CD8-positive, alpha-beta memory T cell (primary cell): Measurements from ENCODE around the gene FAM118A. TPM values are rescaled to one million over a fixed set of nuclear protein-coding genes. Genes with fewer than 3 reads are reported as not detected.

Experiments used
- CTCF ChIA-PET: fragments of 350-600 bp; sonication (Branson Sonifier 250); formaldehyde crosslinking; loops from one replicate; lab custom pipeline; 2021; ENCODE audit warnings: antibody characterized with exemption; lab: Charles Lee
- POLR2A ChIA-PET: fragments of 350-600 bp; sonication (Branson Sonifier 250); formaldehyde crosslinking; loops from one replicate; lab custom pipeline; 2021; ENCODE audit warnings: antibody characterized with exemption; lab: Charles Lee
- DNase-seq, 5 donors: peaks; one replicate each; pipeline versions ENCODE4 v3.0.0 to v3.0.0-alpha.2; 2020 to 2022; ENCODE audit warnings: mixed read lengths in 1 of 5
- H3K27ac ChIP-seq: one replicate; pipeline ENCODE4 v1.7.0; 2013; ENCODE audit warnings: low read depth, mild to moderate bottlenecking, low read length, moderate library complexity
- H3K27me3 ChIP-seq: 2 replicates; pipeline ENCODE4 v1.7.0; 2013; ENCODE audit warnings: low read length, mild to moderate bottlenecking; ENCODE audit not compliant: insufficient read depth, poor library complexity, severe bottlenecking
- H3K36me3 ChIP-seq: 2 replicates; pipeline ENCODE4 v1.7.0; 2013; ENCODE audit warnings: mild to moderate bottlenecking, low read length, moderate library complexity; ENCODE audit not compliant: insufficient read depth
- H3K4me1 ChIP-seq: 2 replicates; pipeline ENCODE4 v1.7.0; 2013; ENCODE audit warnings: mild to moderate bottlenecking, low read length, moderate library complexity; ENCODE audit not compliant: insufficient read depth
- H3K4me3 ChIP-seq: 2 replicates; pipeline ENCODE4 v1.7.0; 2013; ENCODE audit warnings: mild to moderate bottlenecking, low read length
- H3K9me3 ChIP-seq: 2 replicates; pipeline ENCODE4 v1.7.0; 2013; ENCODE audit warnings: mild to moderate bottlenecking, low read length
- H3K27ac Mint-ChIP-seq, 8 donors: one replicate each; pipeline ENCODE4 v1.8.0; 2020 to 2021; ENCODE audit warnings: mixed read lengths in 8 of 8, mild to moderate bottlenecking in 6 of 8, inconsistent platforms in 3 of 8, moderate library complexity in 3 of 8
- H3K27me3 Mint-ChIP-seq, 2 donors: one replicate each; pipeline ENCODE4 v1.8.0; 2020 to 2021; ENCODE audit warnings: mixed read lengths in 2 of 2, mild to moderate bottlenecking in 1 of 2, moderate library complexity in 1 of 2
- H3K36me3 Mint-ChIP-seq, 3 donors: one replicate each; pipeline ENCODE4 v1.8.0; 2020 to 2021; ENCODE audit warnings: mixed read lengths in 3 of 3, inconsistent platforms in 1 of 3, mild to moderate bottlenecking in 1 of 3
- H3K4me1 Mint-ChIP-seq, 3 donors: one replicate each; pipeline ENCODE4 v1.8.0; 2020 to 2021; ENCODE audit warnings: mixed read lengths in 3 of 3, inconsistent platforms in 1 of 3, mild to moderate bottlenecking in 1 of 3
- H3K4me3 Mint-ChIP-seq, 7 donors: one replicate each; pipeline ENCODE4 v1.8.0; 2020 to 2021; ENCODE audit warnings: mixed read lengths in 7 of 7, mild to moderate bottlenecking in 6 of 7, moderate library complexity in 4 of 7, inconsistent platforms in 2 of 7
- H3K9me3 Mint-ChIP-seq, 5 donors: one replicate each; pipeline ENCODE4 v1.8.0; 2020 to 2022; ENCODE audit warnings: mixed read lengths in 5 of 5, mild to moderate bottlenecking in 3 of 5, moderate library complexity in 2 of 5, inconsistent platforms in 1 of 5
- polyA plus RNA-seq: library from polyadenylated mRNA; unstranded; fragments of 300-500 nt; fragmentation: Illumina TruSeq; gene quantifications from one replicate; pipeline ENCODE4 v1.2.3, GENCODE V29; 2021
- total RNA-seq, 2 experiments: library from RNA; stranded (reverse); gene quantifications; one replicate each; pipeline ENCODE4 v1.2.3, GENCODE V29; 2021

Gene FAM118A
- total and polyA plus RNA-seq, 3 experiments from 2014 or later = 27.8 to 28.4 (median 28.1) TPM

DNA sequence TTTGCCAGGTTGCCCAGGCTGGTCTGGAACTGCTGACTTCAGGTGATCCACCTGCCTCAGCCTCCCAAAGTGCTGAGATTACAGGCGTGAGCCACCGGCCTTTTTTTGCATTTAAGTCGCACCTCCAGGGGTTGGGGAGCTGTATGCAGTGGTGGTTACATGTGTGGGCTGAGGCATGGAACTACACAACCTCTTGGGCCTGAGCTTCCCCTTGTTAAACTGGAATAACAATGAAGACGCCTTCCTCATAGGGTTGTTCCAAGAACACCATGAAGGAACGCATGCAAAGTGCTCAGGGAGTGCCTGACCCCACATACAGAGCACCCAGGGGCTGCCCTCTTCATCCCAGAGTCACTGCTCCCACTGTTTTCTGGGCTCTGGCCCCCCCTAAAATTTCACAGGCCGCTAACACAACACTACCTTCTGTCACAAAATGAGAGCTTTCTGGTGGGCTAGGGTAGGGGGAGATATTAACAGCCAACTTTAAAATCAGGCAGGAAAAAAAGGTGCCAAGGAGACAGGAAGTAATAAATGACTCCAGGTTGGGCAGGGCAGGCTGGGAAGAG is 1.3 kb upstream of the FAM118A start:
- peak overlapping the region; percentile 84 to 93 (median 86) for H3K4me3 Mint-ChIP-seq
- Histone ChIP-seq H3K4me3 (no peak overlapping the region), H3K36me3 (no peaks in the 10 kb centered on the region), H3K9me3 (no peaks in the 10 kb centered on the region), H3K27ac (no peak overlapping the region), H3K4me1 (peaks cover 31% of the 10 kb centered on the region), H3K27me3 (no peaks in the 10 kb centered on the region)
- H3K36me3 Mint-ChIP-seq = peaks cover 0 to 21% (median 2%) of the 10 kb centered on the region in 3 donors
- peak overlapping the region; percentile 91 to 96 (median 94) for H3K27ac Mint-ChIP-seq
- peaks cover 30 to 37% (median 36%) of the 10 kb centered on the region in 3 donors for H3K4me1 Mint-ChIP-seq
- H3K9me3 Mint-ChIP-seq = no peaks in the 10 kb centered on the region
- no peak for DNase-seq
- ChIA-PET CTCF (interaction anchor here (1.9 kb wide), 1 partner anchor 8 kb away, joined by 4 read pairs; no protein-coding TSS in a partner anchor), POLR2A (no interaction called here)
- H3K27me3 Mint-ChIP-seq = no peaks in the 10 kb centered on the region

DNA sequence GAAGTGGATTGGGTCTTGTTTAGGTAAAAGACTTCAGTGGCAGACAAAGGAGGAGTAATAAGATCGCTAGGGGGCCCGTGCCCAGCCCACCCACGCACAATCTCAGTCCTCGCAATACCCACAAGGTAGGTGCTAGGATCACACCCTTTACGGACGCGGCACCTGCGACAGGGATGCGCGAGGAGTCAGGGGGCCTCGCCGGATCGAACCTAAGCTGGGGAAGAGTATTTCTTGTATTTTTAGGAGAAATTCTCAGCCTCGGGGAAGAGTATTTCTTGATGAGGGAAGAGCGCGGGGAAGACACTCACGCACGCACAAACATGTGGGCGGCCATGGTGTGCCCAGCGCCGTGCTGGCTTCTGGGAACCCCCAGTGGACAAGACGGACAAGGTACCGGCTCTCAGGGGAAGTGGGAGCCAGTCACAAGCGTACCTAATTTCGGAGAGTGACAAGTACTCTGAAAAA is 745 bp upstream of the FAM118A start:
- Histone ChIP-seq H3K27me3 (no peaks in the 10 kb centered on the region), H3K9me3 (no peaks in the 10 kb centered on the region), H3K36me3 (no peaks in the 10 kb centered on the region), H3K4me3 (peak overlapping the region; percentile 77), H3K4me1 (peaks cover 31% of the 10 kb centered on the region), H3K27ac (peak overlapping the region; percentile 64)
- Mint-ChIP-seq H3K4me3 (peak overlapping the region; percentile 84 to 93 (median 86)), H3K27me3 (no peaks in the 10 kb centered on the region), H3K36me3 (peaks cover 0 to 23% (median 2%) of the 10 kb centered on the region in 3 donors), H3K9me3 (no peaks in the 10 kb centered on the region), H3K27ac (peak overlapping the region; percentile 92 to 97 (median 96)), H3K4me1 (peaks cover 30 to 42% (median 41%) of the 10 kb centered on the region in 3 donors)
- DNase-seq = peak in 1 of 5 donors; percentile 43
- CTCF ChIA-PET = interaction anchor here (1.9 kb wide), 1 partner anchor 8 kb away, joined by 4 read pairs; no protein-coding TSS in a partner anchor
- POLR2A ChIA-PET = interaction anchor here (0.8 kb wide), 1 partner anchor 12 kb away, joined by 3 read pairs; no protein-coding TSS in a partner anchor

DNA sequence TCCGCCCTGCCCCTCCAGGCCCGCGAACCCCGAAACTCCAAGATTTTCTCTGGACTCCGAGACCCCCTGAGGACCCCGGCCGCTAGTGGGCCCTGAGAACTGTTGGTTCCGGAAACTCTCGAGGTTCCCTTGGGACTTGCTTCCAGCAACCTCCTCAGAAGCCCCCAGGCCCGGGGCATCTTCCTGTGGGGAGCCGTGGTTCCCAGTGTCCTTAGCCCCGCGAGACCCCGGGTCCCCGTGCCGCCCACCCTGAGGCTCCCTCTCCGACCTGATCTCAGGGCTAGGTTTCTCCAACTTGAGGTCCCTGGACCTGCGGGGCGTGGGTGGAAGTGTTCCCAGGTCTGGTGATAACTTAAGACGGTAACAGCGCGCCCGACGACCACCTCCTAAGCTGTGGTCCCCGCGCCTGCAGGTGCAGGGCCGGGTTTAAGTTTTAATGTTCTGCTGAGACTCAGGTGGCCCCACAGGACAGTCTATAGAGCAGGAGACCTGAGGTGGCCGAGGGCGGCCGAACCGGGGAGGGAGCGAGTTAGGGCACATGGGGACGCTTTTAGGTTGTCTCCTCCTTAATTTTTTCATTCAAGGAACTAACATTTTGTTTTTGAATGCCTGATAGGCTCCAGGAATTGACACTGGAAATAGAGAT is 720 bp downstream of the FAM118A start:
- peak overlapping the region; percentile 70 to 97 (median 93) for H3K27ac Mint-ChIP-seq
- H3K27ac ChIP-seq = peak overlapping the region; percentile 80
- DNase-seq = no peak
- H3K4me3 Mint-ChIP-seq = peak overlapping the region; percentile 84 to 93 (median 88)
- CTCF ChIA-PET = interaction anchor here (0.7 to 1.9 kb wide), 2 partner anchors 7 to 10 kb away, joined by 3 to 4 read pairs; no protein-coding TSS in a partner anchor
- no peaks in the 10 kb centered on the region for H3K9me3 ChIP-seq
- no peaks in the 10 kb centered on the region for H3K36me3 ChIP-seq
- H3K9me3 Mint-ChIP-seq = no peaks in the 10 kb centered on the region
- POLR2A ChIA-PET = interaction anchor here (0.5 kb wide), 2 partner anchors 53 to 656 kb away, joined by 3 to 4 read pairs; no protein-coding TSS in a partner anchor
- peak overlapping the region; percentile 68 for H3K4me3 ChIP-seq
- H3K27me3 ChIP-seq = no peaks in the 10 kb centered on the region
- H3K4me1 Mint-ChIP-seq = peaks cover 41 to 57% (median 53%) of the 10 kb centered on the region in 3 donors
- H3K36me3 Mint-ChIP-seq = peaks cover 0 to 27% (median 2%) of the 10 kb centered on the region in 3 donors
- peaks cover 34% of the 10 kb centered on the region for H3K4me1 ChIP-seq
- no peaks in the 10 kb centered on the region for H3K27me3 Mint-ChIP-seq

DNA sequence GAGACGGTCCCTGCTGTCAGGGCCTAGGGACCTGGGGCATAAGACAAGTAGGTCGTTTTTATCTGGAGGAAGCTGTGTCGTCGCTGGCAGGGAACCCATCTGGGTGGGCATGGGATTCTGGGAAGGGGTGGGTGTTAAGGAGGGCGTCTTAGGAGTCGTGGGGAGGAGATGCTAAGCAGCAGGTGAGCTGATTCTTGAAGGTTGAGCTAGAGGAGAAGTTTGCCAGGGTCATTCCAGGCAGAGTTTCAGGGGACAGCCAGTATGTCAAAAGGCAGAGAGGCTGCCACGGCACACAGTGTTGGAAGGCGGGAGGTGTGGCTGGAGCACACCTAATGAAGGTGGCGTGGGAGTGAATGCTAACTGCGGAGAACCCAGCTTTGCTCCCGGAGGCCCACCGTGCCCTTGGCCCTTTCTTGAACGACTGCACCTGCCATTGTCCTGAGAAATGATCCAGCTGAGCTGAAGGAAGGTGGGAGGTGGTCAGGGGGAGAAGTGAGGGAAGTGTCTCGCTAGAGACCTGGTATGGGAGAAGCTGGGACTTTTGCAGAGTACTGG is 1.3 kb downstream of the FAM118A start:
- Histone ChIP-seq H3K4me3 (peak overlapping the region; percentile 68), H3K27me3 (no peaks in the 10 kb centered on the region), H3K9me3 (no peaks in the 10 kb centered on the region), H3K27ac (peak overlapping the region; percentile 80), H3K36me3 (no peaks in the 10 kb centered on the region), H3K4me1 (peaks cover 39% of the 10 kb centered on the region)
- no peak for DNase-seq
- peak overlapping the region; percentile 84 to 93 (median 88) for H3K4me3 Mint-ChIP-seq
- ChIA-PET POLR2A (interaction anchor here (0.5 kb wide), 1 partner anchor 657 kb away, joined by 3 read pairs; no protein-coding TSS in a partner anchor), CTCF (no interaction called here)
- no peaks in the 10 kb centered on the region for H3K9me3 Mint-ChIP-seq
- H3K4me1 Mint-ChIP-seq = peaks cover 43 to 63% (median 59%) of the 10 kb centered on the region in 3 donors
- H3K27ac Mint-ChIP-seq = peak overlapping the region; percentile 70 to 97 (median 93)
- peaks cover 0 to 27% (median 2%) of the 10 kb centered on the region in 3 donors for H3K36me3 Mint-ChIP-seq
- no peaks in the 10 kb centered on the region for H3K27me3 Mint-ChIP-seq

DNA sequence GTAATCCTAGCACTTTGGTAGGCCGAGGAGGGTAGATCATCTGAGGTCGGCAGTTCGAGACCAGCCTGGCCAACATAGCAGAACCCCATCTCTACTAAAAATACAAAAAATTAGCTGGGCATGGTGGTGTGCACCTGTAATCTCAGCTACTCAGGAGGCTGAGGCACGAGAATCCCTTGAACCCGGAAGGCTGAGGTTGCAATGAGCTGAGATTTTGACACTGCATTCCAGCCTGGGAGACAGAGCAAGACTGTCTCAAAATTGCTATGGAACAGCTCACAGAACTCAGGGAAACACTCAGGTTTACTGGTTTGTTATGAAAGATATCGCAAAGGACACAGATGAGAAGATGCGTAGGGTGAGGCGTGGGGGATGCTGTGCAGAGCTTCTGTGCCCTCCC is 2.7 kb downstream of the FAM118A start:
- Mint-ChIP-seq H3K9me3 (no peaks in the 10 kb centered on the region), H3K27ac (peak overlapping the region in 7 of 8 donors; percentile 29 to 95 (median 58)), H3K4me3 (peak overlapping the region in 5 of 7 donors; percentile 4 to 40 (median 29)), H3K27me3 (no peaks in the 10 kb centered on the region), H3K36me3 (peaks cover 0 to 28% (median 2%) of the 10 kb centered on the region in 3 donors), H3K4me1 (peaks cover 43 to 77% (median 71%) of the 10 kb centered on the region in 3 donors)
- H3K27me3 ChIP-seq = no peaks in the 10 kb centered on the region
- peaks cover 50% of the 10 kb centered on the region for H3K4me1 ChIP-seq
- POLR2A ChIA-PET = no interaction called here
- no peaks in the 10 kb centered on the region for H3K36me3 ChIP-seq
- no peak for DNase-seq
- H3K27ac ChIP-seq = no peak overlapping the region
- CTCF ChIA-PET = no interaction called here
- H3K9me3 ChIP-seq = no peaks in the 10 kb centered on the region
- H3K4me3 ChIP-seq = no peak overlapping the region

DNA sequence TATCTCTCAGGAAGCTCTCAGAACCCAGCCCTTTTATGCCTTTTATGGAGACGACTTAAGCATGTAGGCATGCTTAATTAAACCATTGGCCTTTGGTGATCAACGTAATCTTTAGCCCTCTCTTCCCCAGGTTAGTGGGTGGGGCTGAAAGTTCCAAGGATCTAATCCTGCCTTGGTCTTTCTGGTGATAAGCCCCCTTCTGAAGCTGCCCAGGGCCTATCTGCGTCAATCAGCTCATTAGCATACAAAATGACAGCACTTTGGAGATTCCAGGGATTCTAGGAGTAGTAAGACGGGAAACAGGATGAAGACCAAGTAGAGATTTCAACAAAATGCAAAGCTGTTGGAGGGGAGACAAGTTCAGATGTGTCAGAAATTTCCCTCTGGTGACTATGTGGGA is 3.1 kb downstream of the FAM118A start:
- H3K4me1 Mint-ChIP-seq = peaks cover 46 to 81% (median 75%) of the 10 kb centered on the region in 3 donors
- no peaks in the 10 kb centered on the region for H3K36me3 ChIP-seq
- peaks cover 0 to 28% (median 2%) of the 10 kb centered on the region in 3 donors for H3K36me3 Mint-ChIP-seq
- peak overlapping the region in 4 of 7 donors; percentile 4 to 54 (median 36) for H3K4me3 Mint-ChIP-seq
- no peaks in the 10 kb centered on the region for H3K9me3 Mint-ChIP-seq
- H3K27me3 ChIP-seq = no peaks in the 10 kb centered on the region
- H3K4me3 ChIP-seq = no peak overlapping the region
- H3K27ac ChIP-seq = no peak overlapping the region
- no peak for DNase-seq
- ChIA-PET POLR2A (no interaction called here), CTCF (no interaction called here)
- no peaks in the 10 kb centered on the region for H3K27me3 Mint-ChIP-seq
- peak overlapping the region in 7 of 8 donors; percentile 35 to 89 (median 50) for H3K27ac Mint-ChIP-seq
- peaks cover 55% of the 10 kb centered on the region for H3K4me1 ChIP-seq
- H3K9me3 ChIP-seq = no peaks in the 10 kb centered on the region

DNA sequence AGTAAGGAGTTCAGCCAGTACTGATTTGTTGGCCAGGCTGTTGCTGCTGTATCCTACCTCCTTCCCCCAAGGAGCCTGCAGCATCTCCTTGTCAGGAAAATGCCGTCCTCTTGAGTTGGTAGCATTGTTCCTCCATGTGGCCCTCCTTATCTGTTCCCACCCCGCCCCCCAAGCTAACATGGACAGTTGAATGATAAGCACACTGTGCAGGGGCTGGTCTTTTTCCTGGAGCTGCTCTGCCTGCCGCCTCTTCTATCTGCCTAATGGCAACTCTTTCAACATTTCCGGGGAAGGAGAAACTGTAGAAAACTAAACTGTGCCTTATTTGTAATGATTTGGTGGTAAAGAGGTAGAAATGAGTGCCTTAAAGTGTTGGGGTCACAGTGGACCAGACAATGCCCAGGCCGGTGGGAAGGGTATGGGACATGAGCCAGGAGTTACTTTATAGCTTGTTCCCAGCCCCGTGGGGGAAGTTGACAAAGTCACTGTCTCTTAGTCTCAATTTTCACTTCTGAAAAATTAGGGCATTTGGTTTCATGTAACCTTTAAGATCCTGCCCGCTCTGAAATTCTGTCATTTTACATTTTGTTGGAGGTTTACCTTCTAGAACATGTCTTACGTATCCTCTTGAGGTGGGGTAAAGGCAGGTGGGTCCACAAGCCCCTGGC is 4.5 kb downstream of the FAM118A start:
- H3K9me3 ChIP-seq = no peaks in the 10 kb centered on the region
- no peak for DNase-seq
- H3K4me3 ChIP-seq = no peak overlapping the region
- Mint-ChIP-seq H3K27me3 (no peaks in the 10 kb centered on the region), H3K4me1 (peaks cover 52 to 87% (median 81%) of the 10 kb centered on the region in 3 donors), H3K9me3 (no peaks in the 10 kb centered on the region), H3K27ac (peak overlapping the region; percentile 43 to 97 (median 71)), H3K4me3 (peak overlapping the region in 1 of 7 donors; percentile 28), H3K36me3 (peaks cover 0 to 34% (median 2%) of the 10 kb centered on the region in 3 donors)
- H3K27ac ChIP-seq = peak overlapping the region; percentile 58
- H3K27me3 ChIP-seq = no peaks in the 10 kb centered on the region
- ChIA-PET POLR2A (no interaction called here), CTCF (no interaction called here)
- H3K4me1 ChIP-seq = peaks cover 57% of the 10 kb centered on the region
- no peaks in the 10 kb centered on the region for H3K36me3 ChIP-seq
